HEK293 (cell line): ENCODE measurements around the gene APOBEC3G.

Experiments used
- YY1 ChIP-seq: fragments of 450-650 bp; formaldehyde crosslinking; IDR thresholded peaks from 2 replicates; pipeline ENCODE4 v1.5.1; 2018; ENCODE audit warnings: missing biosample characterization, missing genetic modification characterization
- ZBTB1 ChIP-seq: fragments of 450-650 bp; formaldehyde crosslinking; IDR thresholded peaks from 2 replicates; pipeline ENCODE4 v1.5.1; 2016; ENCODE audit warnings: missing biosample characterization, missing genetic modification characterization
- ZBTB21 ChIP-seq: fragments of 450-650 bp; formaldehyde crosslinking; IDR thresholded peaks from 2 replicates; pipeline ENCODE4 v1.5.1; 2017; ENCODE audit warnings: missing biosample characterization, missing genetic modification characterization
- ZNF350 ChIP-seq: fragments of 450-650 bp; formaldehyde crosslinking; IDR thresholded peaks from 2 replicates; pipeline ENCODE4 v1.5.0; 2017; ENCODE audit warnings: missing biosample characterization, mild to moderate bottlenecking, missing genetic modification characterization
- ZNF677 ChIP-seq: fragments of 450-650 bp; IDR thresholded peaks from 2 replicates; pipeline ENCODE4 v1.5.0; 2018; ENCODE audit warnings: missing biosample characterization, mild to moderate bottlenecking, missing genetic modification characterization, moderate library complexity
- ZNF785 ChIP-seq: fragments of 450-650 bp; formaldehyde crosslinking; IDR thresholded peaks from 2 replicates; pipeline ENCODE4 v1.5.1; 2016; ENCODE audit warnings: missing biosample characterization, missing genetic modification characterization
- TF ChIP-seq, protein P1 (sequence below): fragments of 450-650 bp; formaldehyde crosslinking; IDR thresholded peaks from 2 replicates; pipeline ENCODE4 v1.5.1; 2016; ENCODE audit warnings: missing biosample characterization, missing genetic modification characterization
- TF ChIP-seq, protein P2 (sequence below): fragments of 450-650 bp; formaldehyde crosslinking; IDR thresholded peaks from 2 replicates; pipeline ENCODE4 v1.5.1; 2016; ENCODE audit warnings: missing biosample characterization, missing genetic modification characterization, borderline replicate concordance
- TF ChIP-seq, protein P3 (sequence below): fragments of 450-650 bp; formaldehyde crosslinking; IDR thresholded peaks from 2 replicates; pipeline ENCODE4 v1.5.1; 2016; ENCODE audit warnings: missing biosample characterization, missing genetic modification characterization, low read depth

DNA sequence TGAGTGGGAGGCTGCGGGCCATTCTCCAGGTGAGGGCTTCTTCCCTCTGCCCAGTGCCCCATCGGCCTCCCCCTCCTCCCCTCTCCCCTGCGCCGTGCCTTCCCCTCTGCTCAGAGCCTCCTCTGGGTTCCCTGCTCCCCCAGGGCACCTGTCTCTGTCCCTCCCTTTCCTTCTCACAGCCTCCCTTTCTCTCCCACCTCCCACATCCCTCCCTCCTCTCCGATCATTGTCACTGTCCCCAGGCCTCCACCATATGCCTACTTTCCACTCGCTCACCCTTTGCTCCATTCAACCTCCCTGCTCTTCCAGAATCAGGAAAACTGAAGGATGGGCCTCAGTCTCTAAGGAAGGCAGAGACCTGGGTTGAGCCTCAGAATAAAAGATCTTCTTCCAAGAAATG lies 10.0 kb downstream of the APOBEC3G start:
- TF ChIP-seq, protein P1, sequence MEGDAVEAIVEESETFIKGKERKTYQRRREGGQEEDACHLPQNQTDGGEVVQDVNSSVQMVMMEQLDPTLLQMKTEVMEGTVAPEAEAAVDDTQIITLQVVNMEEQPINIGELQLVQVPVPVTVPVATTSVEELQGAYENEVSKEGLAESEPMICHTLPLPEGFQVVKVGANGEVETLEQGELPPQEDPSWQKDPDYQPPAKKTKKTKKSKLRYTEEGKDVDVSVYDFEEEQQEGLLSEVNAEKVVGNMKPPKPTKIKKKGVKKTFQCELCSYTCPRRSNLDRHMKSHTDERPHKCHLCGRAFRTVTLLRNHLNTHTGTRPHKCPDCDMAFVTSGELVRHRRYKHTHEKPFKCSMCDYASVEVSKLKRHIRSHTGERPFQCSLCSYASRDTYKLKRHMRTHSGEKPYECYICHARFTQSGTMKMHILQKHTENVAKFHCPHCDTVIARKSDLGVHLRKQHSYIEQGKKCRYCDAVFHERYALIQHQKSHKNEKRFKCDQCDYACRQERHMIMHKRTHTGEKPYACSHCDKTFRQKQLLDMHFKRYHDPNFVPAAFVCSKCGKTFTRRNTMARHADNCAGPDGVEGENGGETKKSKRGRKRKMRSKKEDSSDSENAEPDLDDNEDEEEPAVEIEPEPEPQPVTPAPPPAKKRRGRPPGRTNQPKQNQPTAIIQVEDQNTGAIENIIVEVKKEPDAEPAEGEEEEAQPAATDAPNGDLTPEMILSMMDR (tag by site-specific recombination), result no peak
- no peak for TF ChIP-seq ZBTB1 (tag by site-specific recombination)
- no peak for TF ChIP-seq YY1 (tag by site-specific recombination)
- no peak for TF ChIP-seq ZNF785 (tag by site-specific recombination)
- TF ChIP-seq ZNF677 (tag by site-specific recombination), result no peak
- no peak for TF ChIP-seq ZNF350 (tag by site-specific recombination)
- TF ChIP-seq, protein P2, sequence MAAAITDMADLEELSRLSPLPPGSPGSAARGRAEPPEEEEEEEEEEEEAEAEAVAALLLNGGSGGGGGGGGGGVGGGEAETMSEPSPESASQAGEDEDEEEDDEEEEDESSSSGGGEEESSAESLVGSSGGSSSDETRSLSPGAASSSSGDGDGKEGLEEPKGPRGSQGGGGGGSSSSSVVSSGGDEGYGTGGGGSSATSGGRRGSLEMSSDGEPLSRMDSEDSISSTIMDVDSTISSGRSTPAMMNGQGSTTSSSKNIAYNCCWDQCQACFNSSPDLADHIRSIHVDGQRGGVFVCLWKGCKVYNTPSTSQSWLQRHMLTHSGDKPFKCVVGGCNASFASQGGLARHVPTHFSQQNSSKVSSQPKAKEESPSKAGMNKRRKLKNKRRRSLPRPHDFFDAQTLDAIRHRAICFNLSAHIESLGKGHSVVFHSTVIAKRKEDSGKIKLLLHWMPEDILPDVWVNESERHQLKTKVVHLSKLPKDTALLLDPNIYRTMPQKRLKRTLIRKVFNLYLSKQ, result no peak
- TF ChIP-seq, protein P3, sequence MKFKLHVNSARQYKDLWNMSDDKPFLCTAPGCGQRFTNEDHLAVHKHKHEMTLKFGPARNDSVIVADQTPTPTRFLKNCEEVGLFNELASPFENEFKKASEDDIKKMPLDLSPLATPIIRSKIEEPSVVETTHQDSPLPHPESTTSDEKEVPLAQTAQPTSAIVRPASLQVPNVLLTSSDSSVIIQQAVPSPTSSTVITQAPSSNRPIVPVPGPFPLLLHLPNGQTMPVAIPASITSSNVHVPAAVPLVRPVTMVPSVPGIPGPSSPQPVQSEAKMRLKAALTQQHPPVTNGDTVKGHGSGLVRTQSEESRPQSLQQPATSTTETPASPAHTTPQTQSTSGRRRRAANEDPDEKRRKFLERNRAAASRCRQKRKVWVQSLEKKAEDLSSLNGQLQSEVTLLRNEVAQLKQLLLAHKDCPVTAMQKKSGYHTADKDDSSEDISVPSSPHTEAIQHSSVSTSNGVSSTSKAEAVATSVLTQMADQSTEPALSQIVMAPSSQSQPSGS (tag by site-specific recombination), result no peak
- no peak for TF ChIP-seq ZBTB21 (tag by site-specific recombination)
